ENCODE data around the gene SIK3. TPM values are rescaled to one million over a fixed set of nuclear protein-coding genes. Genes with fewer than 3 reads are reported as not detected.
"Not testable (repeated sequence)": the region's sequence is repeated elsewhere in the genome, so short reads cannot be mapped to it uniquely, and the experiment has no call there.

The SIK3 gene
- total RNA-seq, 1 donor from 2014 or later = 61.0 TPM

DNA sequence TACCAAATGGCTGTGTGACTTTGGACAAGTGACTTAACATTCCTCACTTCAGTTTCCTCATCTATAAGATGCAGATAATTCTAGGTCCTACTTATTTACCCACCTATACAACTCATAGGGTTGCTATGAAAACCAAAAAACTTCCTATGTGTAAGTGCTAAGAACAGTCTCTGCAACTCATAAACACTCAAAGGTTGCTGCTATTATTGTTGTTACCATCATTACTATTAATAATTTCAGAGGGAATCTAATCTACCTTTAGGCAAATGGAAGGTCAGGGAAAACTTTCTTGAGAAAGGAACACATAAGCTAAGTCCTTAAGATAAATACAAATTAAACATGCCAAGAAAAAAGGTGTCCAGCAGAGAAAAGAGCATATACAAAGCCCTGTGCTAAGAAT, 40.5 kb downstream of the SIK3 start:
- TF ChIP-seq, protein P1, sequence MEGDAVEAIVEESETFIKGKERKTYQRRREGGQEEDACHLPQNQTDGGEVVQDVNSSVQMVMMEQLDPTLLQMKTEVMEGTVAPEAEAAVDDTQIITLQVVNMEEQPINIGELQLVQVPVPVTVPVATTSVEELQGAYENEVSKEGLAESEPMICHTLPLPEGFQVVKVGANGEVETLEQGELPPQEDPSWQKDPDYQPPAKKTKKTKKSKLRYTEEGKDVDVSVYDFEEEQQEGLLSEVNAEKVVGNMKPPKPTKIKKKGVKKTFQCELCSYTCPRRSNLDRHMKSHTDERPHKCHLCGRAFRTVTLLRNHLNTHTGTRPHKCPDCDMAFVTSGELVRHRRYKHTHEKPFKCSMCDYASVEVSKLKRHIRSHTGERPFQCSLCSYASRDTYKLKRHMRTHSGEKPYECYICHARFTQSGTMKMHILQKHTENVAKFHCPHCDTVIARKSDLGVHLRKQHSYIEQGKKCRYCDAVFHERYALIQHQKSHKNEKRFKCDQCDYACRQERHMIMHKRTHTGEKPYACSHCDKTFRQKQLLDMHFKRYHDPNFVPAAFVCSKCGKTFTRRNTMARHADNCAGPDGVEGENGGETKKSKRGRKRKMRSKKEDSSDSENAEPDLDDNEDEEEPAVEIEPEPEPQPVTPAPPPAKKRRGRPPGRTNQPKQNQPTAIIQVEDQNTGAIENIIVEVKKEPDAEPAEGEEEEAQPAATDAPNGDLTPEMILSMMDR (IDR thresholded peaks at IDR 0.05; ENCODE audit: unreplicated experiment) = no peak
- H3K27ac Mint-ChIP-seq = no peak overlapping the region
- DNase-seq (ENCODE audit: low spot score, unreplicated experiment) = no peak

DNA sequence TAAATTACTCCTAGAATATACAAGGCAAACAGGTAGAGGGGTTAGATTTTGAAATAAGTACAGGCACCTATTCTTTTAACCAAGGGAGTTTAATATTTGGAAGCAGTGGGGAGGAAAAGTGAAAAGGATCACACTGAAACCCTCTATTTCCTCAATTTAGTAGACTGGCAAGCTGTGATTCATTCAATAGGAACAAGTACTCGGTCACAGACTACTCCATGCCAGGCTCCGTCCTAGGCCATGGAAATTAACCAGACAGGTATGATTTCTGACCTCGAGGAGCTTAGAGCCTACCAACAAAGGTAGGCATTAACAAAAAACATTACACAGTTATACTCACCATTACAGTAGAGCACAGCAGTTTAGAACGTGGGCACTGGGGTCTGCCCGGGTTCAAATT, 40.9 kb downstream of the SIK3 start:
- no peaks in the 10 kb centered on the region for H3K9me3 Mint-ChIP-seq (ENCODE audit: low read depth)
- H3K4me1 Mint-ChIP-seq (ENCODE audit: low read depth) = peaks cover 12% of the 10 kb centered on the region

More for the DNA sequence above, 40.5 kb downstream of the SIK3 start:
- H3K36me3 Mint-ChIP-seq (ENCODE audit: insufficient read depth) = peaks cover 3% of the 10 kb centered on the region
- no peaks in the 10 kb centered on the region for H3K27me3 Mint-ChIP-seq
- H3K4me1 Mint-ChIP-seq (ENCODE audit: low read depth) = peaks cover 12% of the 10 kb centered on the region
- H3K4me3 Mint-ChIP-seq (ENCODE audit: low read depth) = no peak overlapping the region
- no peaks in the 10 kb centered on the region for H3K9me3 Mint-ChIP-seq (ENCODE audit: low read depth)

DNA sequence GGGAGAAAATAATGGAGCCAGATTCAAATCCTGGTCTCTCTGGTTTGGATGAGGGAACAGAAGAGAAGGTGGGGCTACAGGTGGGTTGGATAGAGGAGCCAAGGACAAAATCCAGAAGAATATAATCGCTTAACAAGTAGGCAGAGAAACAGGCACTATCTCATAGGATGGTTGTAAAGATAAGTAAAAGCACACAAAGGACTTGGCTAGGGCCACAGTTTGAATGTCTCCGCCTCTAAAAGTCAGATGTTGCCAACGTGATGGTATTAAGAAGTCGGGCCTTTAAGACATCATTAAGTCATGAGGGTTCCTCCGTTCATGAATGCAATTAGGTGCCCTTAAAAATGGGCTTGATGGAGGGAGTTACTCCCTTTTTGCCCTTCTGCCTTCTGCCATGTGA, 42.8 kb downstream of the SIK3 start:
- H3K27ac Mint-ChIP-seq = no peak overlapping the region
- H3K4me1 Mint-ChIP-seq (ENCODE audit: low read depth) = peaks cover 12% of the 10 kb centered on the region
- H3K9me3 Mint-ChIP-seq (ENCODE audit: low read depth) = no peaks in the 10 kb centered on the region
- DNase-seq (ENCODE audit: low spot score, unreplicated experiment) = no peak
- TF ChIP-seq, protein P1 (IDR thresholded peaks at IDR 0.05; ENCODE audit: unreplicated experiment) = no peak
- no peak overlapping the region for H3K4me3 Mint-ChIP-seq (ENCODE audit: low read depth)
- H3K36me3 Mint-ChIP-seq (ENCODE audit: insufficient read depth) = peaks cover 3% of the 10 kb centered on the region
- H3K27me3 Mint-ChIP-seq = no peaks in the 10 kb centered on the region

More for the DNA sequence above, 40.9 kb downstream of the SIK3 start:
- Mint-ChIP-seq H3K36me3 (ENCODE audit: insufficient read depth) (peaks cover 3% of the 10 kb centered on the region), H3K27me3 (no peaks in the 10 kb centered on the region), H3K27ac (no peak overlapping the region), H3K4me3 (ENCODE audit: low read depth) (no peak overlapping the region)
- TF ChIP-seq, protein P1 (IDR thresholded peaks at IDR 0.05; ENCODE audit: unreplicated experiment) = no peak
- DNase-seq (ENCODE audit: low spot score, unreplicated experiment) = no peak

DNA sequence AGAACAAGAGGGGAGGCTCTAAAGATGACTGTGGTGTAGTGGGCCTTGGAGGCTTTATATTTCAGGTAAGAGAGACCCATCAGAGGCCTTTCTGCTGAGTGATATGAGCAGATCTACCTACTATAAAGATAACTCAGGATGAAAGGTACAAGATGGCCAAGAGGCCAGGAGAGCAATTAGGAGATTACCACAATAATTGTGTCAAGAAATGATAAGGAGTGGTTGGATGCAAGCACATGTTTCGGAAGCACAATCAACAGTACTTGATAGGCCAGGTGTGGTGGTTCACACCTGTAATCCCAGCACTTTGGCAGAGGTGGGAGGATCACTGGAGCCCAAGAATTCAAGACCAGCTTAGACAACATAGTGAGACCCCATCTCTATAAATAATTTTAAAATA, 43.8 kb downstream of the SIK3 start:
- H3K4me3 Mint-ChIP-seq (ENCODE audit: low read depth) = no peak overlapping the region
- peaks cover 12% of the 10 kb centered on the region for H3K4me1 Mint-ChIP-seq (ENCODE audit: low read depth)
- no peaks in the 10 kb centered on the region for H3K27me3 Mint-ChIP-seq
- peaks cover 3% of the 10 kb centered on the region for H3K36me3 Mint-ChIP-seq (ENCODE audit: insufficient read depth)
- no peak for DNase-seq (ENCODE audit: low spot score, unreplicated experiment)
- TF ChIP-seq, protein P1 (IDR thresholded peaks at IDR 0.05; ENCODE audit: unreplicated experiment) = no peak
- H3K9me3 Mint-ChIP-seq (ENCODE audit: low read depth) = no peaks in the 10 kb centered on the region
- no peak overlapping the region for H3K27ac Mint-ChIP-seq

DNA sequence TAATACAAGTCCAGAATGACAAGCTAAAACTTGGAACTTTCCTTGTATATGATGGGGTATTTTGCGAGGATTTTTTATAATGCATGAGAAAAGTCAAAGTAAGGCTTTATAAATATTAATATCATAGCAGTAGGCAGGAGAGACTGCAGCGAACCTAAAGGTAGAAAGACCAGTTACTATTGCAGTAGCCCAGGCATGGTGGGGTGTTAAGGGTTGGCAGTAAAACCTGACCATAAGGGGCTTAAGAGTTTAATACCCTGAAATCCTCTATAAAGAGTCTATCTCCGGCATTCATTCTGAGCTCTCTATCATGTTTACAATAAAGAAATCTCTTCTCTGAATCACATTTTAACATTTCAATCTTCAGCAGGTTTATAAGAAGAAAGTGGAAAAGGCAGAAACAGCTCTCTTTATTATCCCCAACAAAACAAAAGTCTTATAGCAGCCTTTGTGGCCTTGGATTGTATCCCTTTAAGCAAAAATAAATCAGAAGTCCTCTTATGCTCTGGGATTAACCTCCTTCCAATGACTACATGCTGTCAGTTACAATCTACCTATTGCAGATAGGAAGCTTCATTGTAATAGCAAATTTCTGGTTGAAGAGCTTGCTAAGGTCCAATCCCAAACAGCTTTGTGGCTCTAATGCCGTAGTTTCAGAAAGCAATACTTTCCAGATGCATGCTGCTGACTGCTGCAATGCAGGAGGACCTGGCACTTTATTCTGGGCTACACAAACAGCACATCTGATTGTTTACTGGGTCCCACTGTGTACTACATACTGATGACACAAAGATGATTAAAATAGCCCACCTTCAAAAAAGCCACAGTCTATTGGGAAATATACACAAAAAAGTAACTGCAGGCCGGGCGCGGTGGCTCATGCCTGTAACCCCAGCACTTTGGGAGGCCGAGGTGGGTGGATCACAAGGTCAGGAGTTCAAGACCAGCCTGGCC, 45.8 kb downstream of the SIK3 start:
- Mint-ChIP-seq H3K4me3 (ENCODE audit: low read depth) (no peak overlapping the region), H3K4me1 (ENCODE audit: low read depth) (peaks cover 6% of the 10 kb centered on the region), H3K27ac (no peak overlapping the region), H3K27me3 (no peaks in the 10 kb centered on the region), H3K36me3 (ENCODE audit: insufficient read depth) (peaks cover 3% of the 10 kb centered on the region), H3K9me3 (ENCODE audit: low read depth) (no peaks in the 10 kb centered on the region)
- TF ChIP-seq, protein P1 (IDR thresholded peaks at IDR 0.05; ENCODE audit: unreplicated experiment) = no peak
- no peak for DNase-seq (ENCODE audit: low spot score, unreplicated experiment)

DNA sequence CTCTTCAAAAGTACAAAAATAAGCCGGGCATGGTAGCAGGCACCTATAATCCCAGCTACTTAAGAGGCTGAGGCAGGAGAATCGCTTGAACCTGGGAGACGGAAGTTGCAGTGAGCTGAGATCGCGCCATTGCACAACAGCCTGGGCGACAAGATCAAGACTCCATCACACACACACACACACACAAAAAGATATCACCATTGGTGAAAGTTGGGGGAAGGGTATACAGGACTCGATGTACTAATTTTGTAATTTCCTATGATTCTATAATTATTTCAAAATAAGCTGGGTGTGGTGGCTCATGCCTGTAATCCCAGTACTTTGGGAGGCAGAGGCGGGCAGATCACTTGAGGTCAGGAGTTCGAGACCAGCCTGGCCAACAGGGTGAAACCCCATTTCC, 48.1 kb downstream of the SIK3 start:
- not testable (repeated sequence) for H3K9me3 Mint-ChIP-seq (ENCODE audit: low read depth); DNase-seq (ENCODE audit: low spot score, unreplicated experiment); H3K27me3 Mint-ChIP-seq; H3K27ac Mint-ChIP-seq; H3K4me3 Mint-ChIP-seq (ENCODE audit: low read depth); H3K36me3 Mint-ChIP-seq (ENCODE audit: insufficient read depth)
- peaks cover 12% of the 10 kb centered on the region for H3K4me1 Mint-ChIP-seq (ENCODE audit: low read depth)

DNA sequence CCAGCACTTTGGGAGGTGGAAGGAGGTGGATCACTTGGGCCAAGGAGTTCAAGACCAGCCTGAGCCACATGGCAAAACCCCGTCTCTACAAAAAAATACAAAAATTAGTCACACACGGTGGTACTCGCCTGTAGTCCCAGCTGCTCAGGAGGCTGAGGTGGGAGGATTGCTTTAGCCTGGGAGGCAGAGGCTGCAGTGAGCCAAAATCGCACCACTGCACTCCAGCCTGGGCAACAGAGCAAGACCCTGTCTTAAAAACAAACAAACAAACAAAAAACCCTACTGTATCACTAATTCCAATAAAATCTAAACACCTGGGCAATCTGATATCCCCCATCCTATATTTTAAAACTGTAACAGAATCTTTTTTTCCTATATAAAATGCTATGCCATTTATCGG, 51.6 kb downstream of the SIK3 start:
- not testable (repeated sequence) for H3K36me3 Mint-ChIP-seq (ENCODE audit: insufficient read depth); H3K27ac Mint-ChIP-seq; DNase-seq (ENCODE audit: low spot score, unreplicated experiment); H3K4me3 Mint-ChIP-seq (ENCODE audit: low read depth); H3K27me3 Mint-ChIP-seq; H3K9me3 Mint-ChIP-seq (ENCODE audit: low read depth)
- peaks cover 29% of the 10 kb centered on the region for H3K4me1 Mint-ChIP-seq (ENCODE audit: low read depth)
